ENCODE data around the gene TRIM14.
"Not testable (repeated sequence)": the region's sequence is repeated elsewhere in the genome, so short reads cannot be mapped to it uniquely, and the experiment has no call there.

TRIM14 gene

DNA sequence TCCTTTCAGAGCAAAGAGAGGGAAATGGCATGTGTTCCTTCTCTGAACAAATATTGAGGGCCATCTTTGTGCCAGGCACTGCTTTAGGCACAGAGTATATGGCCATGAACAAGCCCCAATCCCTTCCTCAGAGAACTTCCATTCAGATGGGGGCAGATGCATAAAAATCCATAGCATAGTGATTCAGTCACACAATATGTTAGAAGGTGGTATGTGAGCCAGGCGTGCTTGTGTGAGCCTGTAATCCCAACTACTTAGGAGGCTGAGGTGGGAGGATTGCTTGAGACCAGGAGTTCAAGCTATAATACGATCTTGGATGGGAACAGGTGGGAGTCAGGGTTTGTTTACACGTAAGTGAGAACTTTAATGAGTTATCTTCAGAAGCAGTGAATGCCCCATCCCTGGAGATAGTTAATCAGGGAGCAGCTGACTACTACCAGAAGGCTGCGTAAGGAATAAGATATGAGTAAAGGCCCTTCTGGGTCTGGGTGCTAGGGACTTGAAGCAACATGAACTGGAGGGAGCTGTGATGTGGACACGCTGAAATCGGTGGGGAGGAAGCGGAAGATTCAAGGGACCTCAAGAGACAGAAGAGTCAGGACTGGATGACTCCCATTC lies 35.3 kb downstream of the TRIM14 start:
- DNase-seq (ENCODE audit: extremely low read depth in 1 of 2, low read depth in 1 of 2), result no peak

- no peak for DNase-seq (ENCODE audit: extremely low read depth in 1 of 2, low read depth in 1 of 2)
Observed at GRCh38 chr9:98083061-98083501, 35.9 kb downstream of the TRIM14 start.

DNA sequence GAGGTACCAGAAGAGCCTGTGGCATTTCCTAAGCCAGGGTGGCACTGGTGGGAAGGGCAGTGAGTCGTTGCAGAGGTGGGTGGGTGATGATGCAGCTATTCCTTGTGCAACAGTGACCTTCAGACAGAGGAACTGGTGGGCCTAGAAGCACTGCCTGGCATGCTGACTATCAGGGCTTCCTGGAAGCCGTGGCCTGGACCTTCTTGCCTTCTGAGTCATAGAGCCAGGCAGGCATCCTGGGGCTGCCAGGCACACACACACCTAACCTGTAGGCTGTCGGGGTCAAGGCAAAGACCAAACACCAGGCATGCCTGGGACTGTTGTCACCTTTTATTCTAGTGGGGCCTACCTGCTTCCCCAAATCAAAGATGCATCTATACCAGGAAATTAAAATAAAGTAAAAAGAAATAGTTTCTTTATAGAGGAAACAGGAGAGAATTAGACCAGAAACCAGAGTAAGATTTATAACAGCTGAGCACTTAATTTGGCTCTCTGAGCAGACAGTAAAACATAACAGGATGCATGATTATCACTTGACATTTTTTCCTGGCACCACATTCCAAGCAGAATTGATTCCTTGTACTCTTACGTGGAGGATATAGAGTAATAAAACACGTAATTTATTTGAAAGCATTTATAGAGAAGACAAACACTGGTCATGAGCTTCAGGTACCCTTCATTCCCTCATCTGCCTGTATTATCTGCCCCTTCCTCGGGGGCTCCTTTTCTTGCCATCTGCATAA lies 37.4 kb downstream of the TRIM14 start:
- peak in 1 of 2 donors; percentile 65 for DNase-seq (ENCODE audit: extremely low read depth in 1 of 2, low read depth in 1 of 2)

DNA sequence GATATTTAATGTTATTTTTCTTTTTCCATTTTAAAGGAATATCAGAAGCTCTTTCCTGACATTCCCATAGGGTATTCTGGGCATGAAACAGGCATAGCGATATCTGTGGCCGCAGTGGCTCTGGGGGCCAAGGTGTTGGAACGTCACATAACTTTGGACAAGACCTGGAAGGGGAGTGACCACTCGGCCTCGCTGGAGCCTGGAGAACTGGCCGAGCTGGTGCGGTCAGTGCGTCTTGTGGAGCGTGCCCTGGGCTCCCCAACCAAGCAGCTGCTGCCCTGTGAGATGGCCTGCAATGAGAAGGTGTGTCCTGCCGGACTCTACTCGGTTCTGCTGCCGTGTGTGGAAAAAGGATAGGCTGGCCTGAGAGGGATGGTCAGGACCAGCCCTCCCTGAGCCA lies 38.2 kb downstream of the TRIM14 start:
- DNase-seq (ENCODE audit: extremely low read depth in 1 of 2, low read depth in 1 of 2), result no peak

DNA sequence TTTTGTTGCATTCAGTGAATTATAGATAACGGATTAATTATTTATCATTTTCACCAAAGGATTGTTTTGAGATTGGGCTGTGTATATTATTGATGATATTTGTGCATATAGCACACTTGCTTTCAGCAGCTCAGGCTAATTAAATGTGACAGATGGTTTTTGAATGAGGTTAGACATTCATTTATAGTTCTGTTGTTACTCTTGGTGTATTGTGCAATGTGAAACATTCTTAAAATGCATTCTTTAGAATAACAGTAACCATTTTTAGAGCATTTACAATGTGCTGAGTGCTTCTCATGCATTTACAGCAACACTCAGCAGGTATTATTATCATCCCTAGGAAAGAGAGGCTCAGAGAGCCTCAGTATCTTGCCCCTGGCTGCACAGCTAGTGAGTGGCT lies 38.7 kb downstream of the TRIM14 start:
- DNase-seq (ENCODE audit: extremely low read depth in 1 of 2, low read depth in 1 of 2), result no peak

DNA sequence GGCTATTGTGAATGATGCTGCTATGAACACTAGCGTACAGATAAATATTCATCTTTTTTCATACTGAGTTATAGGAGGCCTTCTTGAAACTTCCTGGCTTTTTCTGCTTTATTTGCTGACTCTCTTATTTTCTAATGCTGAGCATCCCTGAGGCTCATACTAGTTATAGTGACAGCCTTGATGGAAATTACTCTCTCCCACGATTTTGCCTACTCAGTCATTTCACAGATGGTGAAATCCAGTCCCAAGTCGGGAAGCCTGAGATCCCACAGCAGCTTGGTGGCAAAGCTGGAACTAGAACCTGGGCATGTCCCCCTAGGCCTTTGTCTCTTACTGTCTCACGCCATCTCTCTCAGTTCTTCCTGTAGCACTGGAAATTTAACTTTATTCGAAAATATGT lies 40.1 kb downstream of the TRIM14 start:
- no peak for DNase-seq (ENCODE audit: extremely low read depth in 1 of 2, low read depth in 1 of 2)

DNA sequence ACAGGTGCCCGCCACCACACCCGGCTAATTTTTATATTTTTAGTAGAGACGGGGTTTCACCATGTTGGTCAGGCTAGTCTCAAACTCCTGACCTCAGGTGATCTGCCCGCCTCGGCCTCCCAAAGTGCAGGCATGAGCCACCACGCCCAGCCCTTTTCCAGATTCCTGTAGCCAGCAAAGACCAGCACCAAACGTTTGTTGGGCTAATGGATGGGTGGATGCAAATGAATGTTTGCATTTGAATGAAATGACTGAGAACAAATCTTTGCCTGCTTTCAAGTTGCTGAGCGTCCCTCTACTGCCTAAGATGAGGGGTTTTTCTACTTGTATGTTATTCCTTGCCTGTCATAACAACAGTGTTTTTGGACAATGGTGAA lies 42.5 kb downstream of the TRIM14 start:
- DNase-seq (ENCODE audit: extremely low read depth in 1 of 2, low read depth in 1 of 2), result not testable (repeated sequence)

DNA sequence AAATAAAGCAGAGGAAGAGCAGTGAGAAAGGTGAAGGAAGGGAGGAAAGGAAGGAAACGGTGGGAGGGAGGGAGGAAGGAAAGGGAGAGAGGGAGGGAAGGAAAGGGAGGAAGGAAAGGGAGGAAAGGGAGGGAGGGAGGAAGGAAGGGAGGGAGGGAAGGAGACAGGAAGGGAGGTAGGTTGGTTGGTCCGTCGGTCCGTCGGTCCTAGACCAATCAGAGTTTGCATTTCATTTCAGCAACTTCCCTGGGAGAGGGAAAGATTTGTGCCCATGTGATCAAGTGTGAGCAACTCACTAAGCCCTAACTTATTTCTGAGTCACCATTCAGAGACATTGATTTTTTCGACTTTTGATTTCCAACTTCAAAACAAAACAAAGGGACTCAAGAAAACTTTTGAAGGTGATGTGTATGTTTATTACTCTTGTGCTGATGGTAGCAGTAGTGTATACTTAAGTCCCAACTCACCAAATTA lies 43.7 kb downstream of the TRIM14 start:
- no peak for DNase-seq (ENCODE audit: extremely low read depth in 1 of 2, low read depth in 1 of 2)

DNA sequence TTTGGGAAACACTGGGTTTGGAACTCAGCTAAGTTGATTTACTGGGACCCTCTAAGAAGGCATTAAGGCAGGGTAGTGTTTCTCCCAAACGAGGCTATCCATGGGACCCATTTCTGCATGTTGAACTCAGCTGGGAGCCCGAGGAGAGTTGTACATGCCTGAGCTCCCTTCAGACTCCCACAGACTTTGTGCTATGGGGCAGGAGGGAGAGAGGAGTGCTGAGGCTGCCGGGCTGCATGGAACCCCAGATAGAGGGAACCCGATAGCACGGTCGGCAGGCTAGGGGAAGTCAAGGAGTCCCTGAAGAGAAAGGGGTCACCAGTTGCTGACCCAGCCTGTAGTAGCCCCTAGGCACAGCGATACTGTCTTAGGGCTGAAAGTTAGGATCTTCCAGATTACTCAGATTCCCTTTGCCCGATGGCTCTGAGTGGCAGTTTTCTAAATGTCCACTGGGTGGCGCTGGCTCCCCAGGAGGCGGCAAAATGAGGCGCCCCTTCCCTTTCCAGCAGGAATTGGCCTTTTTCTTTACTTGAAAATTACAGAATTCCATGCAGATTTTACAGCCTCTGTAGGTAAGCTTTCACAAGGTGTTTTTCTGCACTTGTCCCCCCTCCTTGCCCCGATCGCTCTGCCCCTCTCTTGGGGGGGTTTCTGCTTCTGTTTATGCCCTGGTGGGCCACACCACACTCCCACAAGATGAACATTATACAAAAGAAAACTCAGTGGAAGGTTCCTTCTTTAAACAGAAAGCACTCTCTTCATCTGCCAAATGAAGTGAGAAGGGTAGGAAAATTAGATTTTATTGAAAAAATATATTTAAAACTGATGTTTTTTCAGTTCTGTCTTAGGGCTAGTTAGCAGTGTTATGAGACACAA lies 44.7 kb downstream of the TRIM14 start:
- DNase-seq (ENCODE audit: extremely low read depth in 1 of 2, low read depth in 1 of 2), result peak in 1 of 2 donors; percentile 16

DNA sequence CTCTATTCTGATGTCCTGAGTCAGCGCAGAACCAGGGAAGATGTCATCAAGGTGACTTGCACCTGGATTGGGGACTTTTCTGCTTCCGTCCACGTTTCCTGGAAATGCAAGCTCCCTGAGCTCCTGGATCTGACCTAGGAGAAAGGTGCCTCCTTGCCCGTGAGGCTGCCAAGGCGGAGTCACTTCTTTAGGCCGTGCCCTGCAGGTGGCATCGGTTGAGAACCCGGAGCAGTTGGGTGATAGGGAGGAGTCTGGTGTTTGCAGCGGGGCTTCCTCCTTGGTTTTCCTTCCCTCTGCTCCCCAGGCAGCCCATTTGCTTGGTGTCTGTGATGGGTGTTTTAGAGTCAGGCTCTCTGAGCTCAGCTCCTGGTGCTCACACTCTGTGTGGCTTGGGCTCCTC lies 47.3 kb downstream of the TRIM14 start:
- no peak for DNase-seq (ENCODE audit: extremely low read depth in 1 of 2, low read depth in 1 of 2)

DNA sequence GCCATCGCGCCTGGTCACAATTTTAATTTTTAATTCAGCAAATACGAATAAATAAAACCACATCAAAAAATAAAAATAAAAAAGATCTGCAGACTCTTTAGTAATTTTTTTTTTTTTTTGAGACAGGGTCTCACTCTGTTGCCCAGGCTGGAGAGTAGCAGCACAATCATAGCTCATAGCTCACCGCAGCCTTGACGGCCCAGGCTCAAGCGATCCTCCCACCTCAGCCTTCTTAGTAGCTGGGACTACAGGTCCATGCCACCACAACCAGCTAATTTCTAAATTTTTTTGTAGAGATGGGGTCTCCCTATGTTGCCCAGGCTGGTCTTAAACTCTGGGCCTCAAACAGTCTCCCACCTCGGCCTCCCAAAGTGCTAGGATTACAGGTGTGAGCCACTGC lies 48.3 kb downstream of the TRIM14 start:
- DNase-seq (ENCODE audit: extremely low read depth in 1 of 2, low read depth in 1 of 2), result no peak

DNA sequence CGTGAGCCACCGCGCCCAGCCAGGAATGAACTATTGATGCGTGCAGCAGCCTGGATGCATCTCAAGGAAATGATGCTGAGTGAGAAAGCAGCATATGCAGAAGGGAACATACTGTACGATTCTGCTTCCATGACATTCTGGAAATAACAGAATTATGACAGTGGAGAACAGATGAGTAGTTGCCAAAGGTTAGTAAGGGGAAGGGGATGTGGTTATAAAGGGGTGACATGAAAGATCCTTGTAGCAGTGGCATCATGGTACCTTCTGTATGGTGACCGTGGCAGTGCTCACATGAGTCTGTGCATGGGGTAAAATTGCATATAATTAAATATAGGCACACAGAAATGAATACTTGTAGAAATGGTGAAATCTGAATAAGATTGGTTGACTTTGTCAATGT lies 49.5 kb downstream of the TRIM14 start:
- no peak for DNase-seq (ENCODE audit: extremely low read depth in 1 of 2, low read depth in 1 of 2)

GRCh38 chr9:98067184-98067583 lies 51.8 kb downstream of the TRIM14 start:
- no peak for DNase-seq (ENCODE audit: extremely low read depth in 1 of 2, low read depth in 1 of 2)

- DNase-seq (ENCODE audit: extremely low read depth in 1 of 2, low read depth in 1 of 2), result no peak
Observed at GRCh38 chr9:98066235-98066634, 52.8 kb downstream of the TRIM14 start.

- DNase-seq (ENCODE audit: extremely low read depth in 1 of 2, low read depth in 1 of 2), result no peak
Observed at GRCh38 chr9:98064623-98065392, 54.2 kb downstream of the TRIM14 start.

GRCh38 chr9:98062161-98062560 lies 56.9 kb downstream of the TRIM14 start:
- no peak for DNase-seq (ENCODE audit: extremely low read depth in 1 of 2, low read depth in 1 of 2)

DNA sequence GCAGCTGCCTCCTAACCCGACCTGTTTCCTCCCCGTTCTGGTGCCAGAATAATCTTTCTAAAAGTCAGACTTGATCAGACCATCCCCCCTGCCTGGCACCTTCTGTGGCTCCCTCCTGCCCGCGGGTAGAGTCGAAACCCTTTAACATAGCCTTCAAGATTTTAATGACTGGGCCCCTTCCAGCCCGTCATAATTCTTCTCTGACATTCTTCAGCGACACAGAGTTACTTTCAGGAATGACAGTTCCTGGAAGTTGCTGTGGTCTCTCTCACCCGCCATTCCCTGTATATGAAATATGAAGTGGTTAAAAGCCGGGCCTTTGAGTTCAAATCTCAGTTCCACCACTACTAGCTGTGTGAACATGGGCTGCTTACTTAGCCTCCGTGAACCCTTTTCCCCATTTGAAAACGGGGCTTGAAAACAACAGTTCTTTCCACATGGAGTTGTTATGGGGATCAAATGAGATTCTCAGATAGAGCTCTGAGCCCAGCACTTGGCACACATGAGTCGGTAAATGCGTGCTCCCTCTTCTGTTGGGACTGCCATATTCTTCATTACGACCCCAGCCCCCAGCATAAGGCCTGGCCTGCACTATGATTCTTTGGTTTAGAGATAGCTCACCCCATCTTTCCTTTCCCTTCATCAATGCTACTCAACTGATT lies 61.8 kb downstream of the TRIM14 start:
- no peak for DNase-seq (ENCODE audit: extremely low read depth in 1 of 2, low read depth in 1 of 2)

- peak; percentile 91 for DNase-seq (ENCODE audit: extremely low read depth in 1 of 2, low read depth in 1 of 2)
Observed at GRCh38 chr9:98056269-98057137, 62.5 kb downstream of the TRIM14 start, which contains the start of gene NANS. TSS of gene NANS (plus strand) at chr9:98056732. CDS start at chr9:98056809, 77 bp downstream.

DNA sequence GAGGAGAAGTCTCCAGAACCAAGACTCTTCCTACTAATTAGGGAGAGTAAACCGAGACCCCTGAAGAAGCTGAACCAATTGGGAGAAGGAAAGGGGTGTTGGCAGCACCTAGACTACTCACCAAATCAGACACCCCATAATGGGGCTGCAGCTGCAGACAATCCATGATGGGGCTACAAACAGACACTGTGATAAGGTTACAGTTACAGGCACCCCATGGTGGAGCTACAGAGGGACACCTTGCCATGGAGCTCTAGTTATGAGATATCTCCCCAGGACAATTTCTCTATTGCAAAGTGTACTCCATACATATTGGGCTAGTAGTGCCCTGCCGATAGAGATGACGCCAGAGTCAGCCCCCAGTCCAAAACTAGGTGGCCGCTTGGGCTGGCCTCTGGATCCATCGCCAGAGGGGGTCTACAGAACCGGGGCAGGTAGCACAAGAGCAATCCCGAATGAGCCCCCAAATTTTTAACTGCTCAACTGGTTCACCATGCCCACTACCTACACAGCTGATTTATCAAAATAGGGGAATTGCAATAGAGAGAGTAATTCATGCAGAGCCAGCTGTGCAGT lies 64.6 kb downstream of the TRIM14 start:
- DNase-seq (ENCODE audit: extremely low read depth in 1 of 2, low read depth in 1 of 2), result no peak
